IPS-NIHi11 (cell line): Measurements from ENCODE around the gene NUBP2.

Source experiments
- DNase-seq: peaks from one replicate; pipeline ENCODE4 v3.0.0; 2012; ENCODE audit warnings: mixed read lengths, low spot score

The NUBP2 gene

DNA sequence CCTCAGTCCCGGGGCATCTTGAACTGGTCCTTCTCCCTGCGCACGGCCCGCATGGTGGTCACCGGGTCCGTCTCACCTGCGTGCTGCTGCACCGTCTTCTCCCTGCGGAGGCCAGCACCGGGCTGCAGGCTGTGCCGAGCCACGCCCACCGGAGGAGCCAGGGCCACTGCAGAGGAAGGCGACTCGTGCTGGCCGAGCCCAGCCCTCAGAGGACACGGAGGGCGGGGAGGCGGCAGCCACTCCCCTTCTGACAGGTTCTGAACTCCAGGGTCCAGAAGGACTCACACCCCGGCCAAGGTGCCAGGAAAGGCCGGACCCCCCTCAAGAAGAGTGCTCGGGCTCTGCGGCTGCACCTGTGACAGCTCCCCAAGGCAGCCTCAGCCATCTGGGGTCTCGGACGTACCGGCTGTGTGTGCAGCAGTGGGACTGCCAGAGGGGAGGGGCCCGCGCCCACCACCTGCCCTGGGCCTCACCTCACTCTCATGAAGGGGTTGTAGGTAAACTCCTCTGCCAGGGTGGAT, 26.6 kb downstream of the NUBP2 start:
- DNase-seq = peak; percentile 82

DNA sequence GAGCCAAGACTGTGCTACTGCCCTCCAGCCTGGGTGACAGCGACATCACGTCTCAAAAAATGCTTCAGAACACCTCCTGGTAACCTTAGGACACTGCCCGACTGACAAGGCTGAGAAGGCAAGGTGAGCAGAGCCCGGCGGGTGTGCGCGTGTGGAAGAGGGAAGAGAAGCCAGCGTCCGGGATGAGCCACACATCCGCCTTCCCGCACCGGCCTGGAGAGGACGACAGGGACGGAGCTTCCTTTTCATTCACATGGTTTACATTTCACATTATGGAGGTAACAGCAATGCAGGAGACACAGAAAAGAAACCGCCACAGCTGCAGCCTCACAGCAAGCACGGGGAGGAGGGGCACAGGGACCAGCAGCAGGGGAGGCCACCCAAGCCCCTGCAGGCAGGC, 27.3 kb downstream of the NUBP2 start:
- DNase-seq = no peak

DNA sequence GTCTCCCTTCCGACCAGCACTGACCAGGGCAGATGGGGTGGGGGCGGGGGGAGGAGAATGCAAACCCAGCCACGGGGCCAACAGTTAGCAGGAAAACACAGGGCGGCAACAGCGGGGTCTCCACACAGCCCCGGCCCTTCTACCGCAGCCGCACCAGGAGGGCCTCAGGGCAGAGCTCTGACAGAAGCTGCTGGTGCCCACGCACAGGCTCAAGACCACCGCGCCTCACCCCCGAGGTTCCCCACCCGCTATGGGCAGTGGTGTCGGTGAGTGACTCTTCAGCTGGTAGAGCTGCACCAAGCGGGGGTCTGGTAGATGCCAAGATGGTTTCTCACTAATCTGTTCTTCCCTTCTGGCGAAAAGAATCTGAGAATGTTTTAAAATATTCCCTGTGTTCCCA, 27.8 kb downstream of the NUBP2 start:
- DNase-seq = no peak

DNA sequence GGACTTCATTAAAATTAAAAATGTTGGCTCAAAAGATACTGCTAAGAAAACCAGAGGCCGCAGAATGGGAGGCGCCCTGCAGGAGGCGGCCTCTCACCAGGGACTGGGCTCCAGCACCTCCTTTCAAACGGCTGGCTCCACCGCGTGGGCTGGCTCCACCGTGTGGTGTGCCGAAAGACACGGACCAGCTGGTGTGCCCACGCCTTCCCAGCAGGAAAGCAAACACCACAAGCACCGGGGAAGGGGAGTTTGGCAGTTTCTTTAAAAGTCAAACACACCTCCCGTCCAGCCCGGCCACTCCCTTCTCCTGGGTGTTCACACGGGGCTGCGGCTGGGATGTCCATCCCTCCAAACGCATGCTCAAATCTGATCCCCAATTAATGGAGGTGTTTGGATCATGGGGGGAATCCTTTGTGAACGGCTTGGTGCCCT, 30.0 kb downstream of the NUBP2 start:
- DNase-seq = peak; percentile 80

DNA sequence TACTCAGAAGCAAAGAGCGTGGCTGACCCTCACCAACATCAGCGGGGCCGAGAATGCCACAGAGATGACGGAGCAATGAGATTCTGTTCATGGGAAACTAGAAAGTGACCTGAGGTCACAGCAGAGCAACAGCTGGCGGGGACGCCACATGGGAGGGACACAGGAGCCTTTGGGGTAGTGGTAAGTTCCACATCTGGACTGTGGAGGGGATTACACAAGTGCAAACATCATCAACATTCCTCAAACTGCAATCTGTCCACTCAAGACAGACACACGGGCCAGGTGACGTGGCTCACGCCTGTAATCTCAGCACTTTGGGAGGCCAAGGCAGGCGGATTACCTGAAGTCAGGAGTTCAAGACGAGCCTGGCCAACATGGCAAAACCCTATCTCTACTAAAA, 32.7 kb downstream of the NUBP2 start:
- DNase-seq = no peak

DNA sequence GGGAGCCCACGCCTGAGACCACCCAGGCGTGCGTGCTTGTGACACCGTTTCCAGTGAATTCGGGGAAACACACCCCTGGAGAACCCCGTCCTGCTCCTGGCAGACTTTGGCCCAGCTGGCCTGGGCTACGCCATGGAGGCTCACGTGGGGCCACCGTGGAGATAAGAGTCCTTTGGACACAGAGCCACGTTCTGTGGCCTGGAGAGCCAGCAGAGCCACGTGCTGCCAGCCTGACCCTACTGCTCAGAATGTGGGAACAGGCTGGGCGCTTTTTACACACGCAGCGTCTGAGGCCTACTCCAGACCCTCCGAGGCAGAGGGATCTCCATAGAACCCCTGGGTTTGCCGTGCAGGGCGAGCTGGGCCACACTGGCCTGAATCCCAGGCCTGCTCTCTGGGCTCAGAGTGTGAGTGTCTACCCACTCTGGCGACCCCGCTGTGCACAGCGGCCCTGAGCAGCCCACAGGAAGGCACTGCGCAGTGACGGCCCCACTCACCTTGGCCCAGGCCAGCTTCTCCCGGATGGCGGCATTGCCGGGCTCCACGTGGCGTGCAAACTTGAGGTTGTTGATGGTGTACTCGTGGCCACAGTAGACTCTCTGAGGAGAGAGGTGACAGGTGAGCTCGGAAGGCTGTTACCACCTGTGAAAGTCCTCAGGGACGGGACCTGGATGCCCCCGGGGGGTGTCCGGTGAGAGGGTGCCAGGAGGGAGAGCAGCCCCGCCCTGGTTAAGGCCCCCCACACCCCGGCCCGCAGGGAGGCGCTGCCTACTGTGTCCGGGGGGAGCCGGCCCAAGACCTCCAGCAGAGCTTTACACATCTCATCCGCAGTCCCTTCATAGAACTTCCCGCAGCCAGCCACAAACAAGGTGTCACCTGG, 33.9 kb downstream of the NUBP2 start:
- DNase-seq = no peak

DNA sequence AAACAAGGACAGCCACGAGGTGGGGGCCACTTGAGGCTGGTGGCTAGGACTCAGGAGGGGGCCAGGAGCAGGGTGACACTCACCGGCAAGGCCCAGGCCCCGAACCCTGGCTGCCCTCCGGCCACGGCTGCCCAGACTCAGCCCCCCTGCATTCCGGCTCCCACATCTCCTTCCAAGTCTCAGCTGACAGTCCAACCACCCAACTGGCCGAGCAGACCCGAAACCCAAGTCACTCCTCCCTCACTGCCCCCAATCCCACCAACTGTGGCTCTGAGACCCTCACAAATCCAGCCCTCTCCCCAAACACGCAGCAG, 34.5 kb downstream of the NUBP2 start:
- DNase-seq = no peak

DNA sequence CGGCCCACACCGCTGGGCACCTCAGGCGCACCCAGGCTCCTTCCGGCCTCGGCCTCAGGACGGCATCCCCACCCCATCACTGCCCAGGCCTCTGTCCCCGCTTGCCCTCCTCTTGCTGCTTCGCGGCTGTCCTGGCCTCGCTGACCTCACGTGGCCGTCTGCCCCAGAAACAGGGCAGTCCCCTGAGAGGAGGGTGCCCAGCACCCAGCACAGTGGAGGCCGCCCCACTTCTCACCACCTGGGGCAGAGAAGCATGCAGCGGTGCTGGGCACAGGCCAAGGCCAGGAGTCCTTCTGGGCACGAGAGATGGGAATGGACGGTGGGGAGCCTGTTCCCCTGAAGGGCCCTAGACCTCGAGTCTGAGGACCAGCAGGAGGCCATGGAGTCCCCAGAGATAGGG, 35.0 kb downstream of the NUBP2 start:
- no peak for DNase-seq

DNA sequence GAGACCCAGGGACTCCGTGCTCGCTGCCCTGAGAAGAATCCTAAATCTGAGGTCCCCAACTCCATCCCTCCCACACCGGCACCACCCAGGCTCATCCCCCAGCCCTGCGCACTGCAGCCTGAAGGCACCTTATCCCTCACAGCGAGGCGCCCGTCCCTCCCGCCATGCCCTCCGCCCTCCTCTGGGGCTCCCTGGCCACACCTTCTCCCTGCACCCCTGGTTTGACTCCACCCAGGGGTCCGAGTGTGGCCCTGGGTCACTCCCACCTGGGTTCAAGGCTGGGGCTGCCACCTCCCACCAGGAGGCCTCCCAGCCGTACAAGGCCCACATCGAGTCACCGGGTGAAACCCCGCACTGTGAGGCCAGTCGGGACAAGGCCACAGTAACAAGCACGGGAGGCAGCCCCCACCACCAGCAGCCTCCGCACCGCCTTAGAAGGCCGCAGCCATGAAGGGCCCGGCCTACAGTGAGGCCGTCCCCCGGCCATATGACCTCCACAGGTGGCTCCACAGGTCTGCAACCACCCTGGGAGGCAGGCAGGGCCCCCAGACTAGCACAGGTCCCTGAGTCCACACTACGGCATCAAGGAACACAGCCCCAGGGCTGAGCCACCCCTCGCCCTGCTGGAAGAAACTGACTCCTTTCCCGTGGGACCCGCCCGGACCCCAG, 35.6 kb downstream of the NUBP2 start:
- DNase-seq = no peak

DNA sequence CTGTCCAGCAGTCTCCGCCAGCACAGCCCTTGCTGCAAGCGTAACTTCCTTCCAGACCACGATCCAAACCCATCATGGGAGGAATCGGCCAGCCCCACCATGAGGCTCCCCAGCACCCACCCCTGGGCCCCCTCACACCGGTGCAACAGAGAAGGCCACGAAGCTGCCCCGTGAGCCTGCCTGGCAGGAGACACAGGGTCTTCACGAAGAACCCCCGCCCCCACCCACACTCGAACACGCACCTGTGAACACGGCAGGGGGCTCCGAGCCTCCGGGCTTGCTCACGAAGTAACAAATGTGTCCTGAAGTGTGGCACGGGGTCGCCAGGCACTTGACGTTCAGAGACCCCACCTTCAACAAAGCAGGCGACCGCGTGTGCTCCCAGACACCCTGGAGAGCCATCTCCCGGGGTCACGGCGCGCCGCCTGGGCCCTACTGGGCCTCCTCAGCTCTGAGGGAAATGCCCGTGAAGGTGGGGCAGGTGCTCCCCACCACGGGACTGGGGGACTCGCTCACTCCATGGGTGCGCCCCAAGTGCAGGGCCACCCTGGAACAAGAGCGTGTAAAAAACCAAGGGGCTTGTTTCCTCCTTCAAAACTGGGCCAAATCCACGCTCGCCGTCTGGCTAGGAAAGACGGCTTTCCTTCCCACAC, 36.2 kb downstream of the NUBP2 start:
- DNase-seq = no peak

DNA sequence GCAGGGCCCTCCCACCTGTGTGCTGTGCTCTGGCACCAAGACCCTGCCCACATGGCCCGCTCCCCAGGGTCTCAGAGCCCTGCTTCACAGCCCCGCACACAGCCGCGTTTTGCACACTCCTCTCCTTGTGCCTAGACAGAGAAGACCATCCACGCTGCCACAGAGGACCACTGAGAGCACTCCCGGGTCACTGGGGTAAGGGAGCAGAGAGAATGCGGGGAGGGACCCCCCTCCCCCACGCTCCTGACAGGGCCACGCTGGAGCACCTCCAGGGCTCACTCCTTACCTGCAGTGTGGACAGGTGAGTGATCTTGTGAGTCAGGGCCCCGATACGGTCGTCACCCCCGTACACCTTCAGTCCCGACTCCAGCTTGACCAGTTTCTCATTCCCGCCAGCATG, 36.9 kb downstream of the NUBP2 start:
- no peak for DNase-seq

DNA sequence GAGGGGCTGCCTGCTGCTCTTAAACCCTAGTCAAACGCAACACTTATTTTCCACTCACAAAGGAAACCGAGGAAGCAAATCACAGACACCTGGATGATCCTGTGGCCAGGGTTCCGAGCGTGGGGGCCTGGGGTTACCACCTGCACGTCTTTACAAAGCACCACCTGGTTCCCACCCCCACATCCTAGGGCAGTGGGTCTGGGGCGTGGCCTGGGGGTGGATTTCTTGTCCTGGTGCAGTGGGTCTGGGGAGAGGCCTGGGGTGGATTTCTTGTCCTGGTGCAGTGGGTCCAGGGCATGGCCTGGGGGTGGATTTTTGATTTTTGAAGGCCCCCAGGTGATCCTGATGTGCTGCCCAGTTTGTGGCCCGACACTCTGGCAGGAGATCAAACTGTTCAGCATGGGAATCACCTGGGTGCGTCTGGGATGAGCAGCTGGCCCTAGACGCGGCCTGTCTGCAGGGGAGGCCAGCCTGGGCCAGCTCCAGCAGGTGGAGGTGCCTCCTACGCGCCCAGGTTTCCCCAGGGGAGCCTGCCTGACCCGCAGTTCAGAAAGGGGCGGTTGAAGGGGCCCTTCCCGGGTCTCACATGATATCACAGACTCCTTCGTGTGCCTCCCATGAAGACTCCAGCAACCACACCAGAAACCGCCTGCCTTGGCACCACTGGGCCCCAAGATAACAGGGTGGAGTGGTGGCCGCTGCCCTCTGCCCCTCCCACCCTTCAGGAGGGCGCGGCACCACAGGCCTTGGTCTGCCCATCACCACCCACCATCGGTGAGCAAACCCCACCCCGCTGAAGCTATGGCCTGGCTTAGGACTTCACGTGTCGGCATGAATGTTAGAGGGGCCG, 37.6 kb downstream of the NUBP2 start:
- DNase-seq = no peak

DNA sequence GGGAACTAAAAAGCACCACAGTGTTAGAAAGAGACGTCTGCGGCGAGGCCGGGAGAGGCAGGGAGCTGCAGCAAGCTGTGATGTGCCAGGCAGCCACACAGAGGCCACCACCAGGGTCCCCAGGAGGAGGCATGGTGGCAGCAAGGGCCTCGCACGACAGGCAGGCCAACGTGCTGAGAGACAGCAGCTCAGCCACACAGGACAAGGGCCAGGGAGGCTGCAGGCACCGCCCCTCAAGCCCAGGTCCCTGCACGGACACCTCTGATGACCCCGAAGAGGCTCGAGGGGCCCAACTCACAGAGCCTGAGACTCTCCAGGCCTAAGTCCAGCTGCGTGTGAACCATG, 38.2 kb downstream of the NUBP2 start:
- no peak for DNase-seq

DNA sequence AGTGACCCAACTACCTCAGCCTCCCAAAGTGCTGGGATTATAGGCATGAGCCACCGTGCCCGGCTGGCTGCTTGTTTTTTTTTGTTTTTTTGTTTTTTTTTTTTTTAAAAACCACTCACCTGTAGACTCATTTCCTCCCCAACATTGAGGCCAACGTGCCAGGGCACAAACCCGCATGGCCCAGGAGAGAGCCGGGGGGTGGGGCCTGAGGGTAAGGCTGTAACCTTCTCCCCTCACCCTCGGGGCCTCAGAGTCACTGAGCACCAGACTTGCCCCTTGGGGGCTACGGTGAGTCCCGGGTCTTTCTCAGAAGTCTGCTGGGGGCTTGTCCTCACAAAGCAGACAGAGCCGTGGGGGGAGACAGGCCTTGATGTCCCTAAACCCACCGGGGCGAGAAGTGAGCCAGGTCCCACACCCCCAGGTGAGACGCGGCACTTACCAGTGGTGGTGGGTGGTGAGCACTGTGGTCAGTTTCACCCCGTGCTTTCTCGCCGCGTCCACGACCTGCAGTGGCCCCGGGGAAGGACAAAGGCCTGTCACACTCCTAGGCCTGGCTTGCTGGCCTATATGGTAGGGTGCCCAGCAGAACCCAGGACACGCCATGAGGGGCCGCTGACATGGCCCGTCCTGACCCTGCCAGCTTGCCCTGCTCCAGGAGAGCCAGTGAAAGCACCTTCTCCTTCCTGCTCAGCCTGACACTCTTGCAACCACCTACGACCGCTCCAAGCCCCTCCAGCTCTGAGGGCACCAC, 39.3 kb downstream of the NUBP2 start:
- DNase-seq = no peak

DNA sequence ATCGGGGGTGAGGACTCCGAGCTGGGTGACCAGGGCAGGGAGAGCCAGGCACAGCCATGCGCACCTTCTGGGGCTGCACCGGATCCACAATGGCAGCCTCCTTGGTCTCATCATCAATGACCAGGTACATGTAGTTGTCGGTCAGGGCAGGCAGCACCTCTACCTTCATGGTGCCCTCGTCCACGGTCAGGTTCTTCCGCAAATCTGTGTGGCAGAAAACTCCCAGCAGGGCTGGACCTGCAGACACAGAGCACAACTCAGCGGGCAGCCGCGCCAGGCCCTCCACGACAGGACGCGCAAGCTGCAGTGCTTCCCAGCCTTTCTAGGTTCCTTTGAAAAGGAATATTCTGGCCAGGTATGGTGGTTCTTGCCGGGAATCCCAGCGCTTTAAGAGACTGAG, 40.0 kb downstream of the NUBP2 start:
- DNase-seq = no peak

DNA sequence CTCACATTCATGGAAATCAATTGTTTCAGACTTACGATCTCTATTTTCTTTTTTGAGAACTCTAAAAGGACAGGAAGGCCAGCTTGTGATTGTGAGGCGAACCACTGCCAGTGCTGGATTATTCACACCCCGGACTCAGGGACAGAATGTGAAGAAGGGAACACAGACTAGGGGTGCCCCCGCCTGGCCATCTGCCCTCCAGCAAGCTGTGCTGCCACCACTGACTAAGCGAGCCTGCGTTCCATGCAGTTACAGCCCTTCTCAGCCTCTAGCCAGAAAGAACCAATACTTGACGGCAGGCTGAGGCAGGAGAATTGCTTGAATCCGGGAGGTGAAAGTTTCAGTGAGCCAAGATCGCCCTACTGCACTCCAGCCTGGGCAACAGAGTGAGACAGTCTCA, 41.1 kb downstream of the NUBP2 start:
- peak; percentile 49 for DNase-seq

DNA sequence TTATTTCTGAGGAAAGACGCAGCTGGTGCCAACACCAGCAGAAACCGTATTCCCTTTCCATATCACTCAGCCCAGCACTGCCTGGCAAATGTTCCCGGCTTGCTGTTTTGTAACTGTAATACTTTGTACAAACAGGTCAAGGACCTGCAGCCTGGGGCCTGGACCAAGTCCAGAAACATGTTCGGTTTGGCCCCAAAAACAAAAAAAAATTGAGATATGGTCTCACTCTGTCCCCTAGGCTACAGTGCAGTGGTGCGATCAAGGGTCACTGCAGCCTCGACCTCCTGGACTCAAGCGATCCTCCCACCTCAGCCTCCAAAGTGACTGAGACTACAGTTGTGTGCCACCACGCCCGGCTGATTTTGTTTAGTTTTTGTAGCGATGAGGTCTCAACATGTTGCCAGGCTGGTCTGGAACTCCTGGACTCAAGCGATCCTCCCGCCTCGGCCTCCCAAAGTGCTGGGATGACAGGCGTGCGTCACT, 42.7 kb downstream of the NUBP2 start:
- DNase-seq = no peak

DNA sequence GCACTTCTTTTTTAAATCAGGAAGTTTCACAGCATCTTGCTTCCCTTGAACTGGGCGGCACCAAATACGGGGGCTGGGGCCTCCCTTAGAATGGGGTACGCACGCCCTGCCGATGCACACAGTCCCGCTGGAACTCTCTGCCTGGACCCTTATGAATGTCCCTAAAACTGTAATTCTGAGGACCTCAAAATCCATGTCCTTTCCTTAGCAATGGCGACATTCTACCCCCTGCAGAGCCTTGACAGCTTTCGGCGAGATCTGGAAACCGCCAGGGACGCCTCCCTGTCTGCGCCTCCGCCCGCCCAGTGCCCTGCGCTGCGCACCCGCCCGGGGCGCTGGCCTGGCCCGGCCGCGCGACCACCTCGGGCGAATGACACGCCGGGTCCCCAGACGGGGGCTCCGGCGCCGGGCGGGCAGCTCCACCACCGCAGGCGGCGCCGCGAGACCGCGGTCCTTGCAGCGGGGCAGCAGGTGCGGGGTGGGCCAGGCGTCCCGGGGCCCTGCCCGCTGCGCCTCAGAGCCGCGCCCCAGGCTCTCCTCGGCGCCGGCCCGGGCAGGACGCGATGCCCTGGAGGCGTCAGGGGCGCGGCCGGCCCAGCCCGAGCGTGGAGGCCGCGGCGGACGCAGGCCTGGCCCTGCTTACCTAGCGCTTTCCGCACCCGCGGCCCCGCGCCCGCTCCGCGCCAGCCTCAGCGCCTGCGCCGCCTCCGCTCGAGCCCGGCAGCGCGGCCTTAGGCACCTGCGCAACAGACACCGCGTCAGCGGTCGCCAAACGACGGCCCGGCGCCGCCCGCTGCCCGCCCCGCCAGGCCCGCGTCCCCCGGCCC, 43.3 kb downstream of the NUBP2 start:
- peak; percentile 89 for DNase-seq

DNA sequence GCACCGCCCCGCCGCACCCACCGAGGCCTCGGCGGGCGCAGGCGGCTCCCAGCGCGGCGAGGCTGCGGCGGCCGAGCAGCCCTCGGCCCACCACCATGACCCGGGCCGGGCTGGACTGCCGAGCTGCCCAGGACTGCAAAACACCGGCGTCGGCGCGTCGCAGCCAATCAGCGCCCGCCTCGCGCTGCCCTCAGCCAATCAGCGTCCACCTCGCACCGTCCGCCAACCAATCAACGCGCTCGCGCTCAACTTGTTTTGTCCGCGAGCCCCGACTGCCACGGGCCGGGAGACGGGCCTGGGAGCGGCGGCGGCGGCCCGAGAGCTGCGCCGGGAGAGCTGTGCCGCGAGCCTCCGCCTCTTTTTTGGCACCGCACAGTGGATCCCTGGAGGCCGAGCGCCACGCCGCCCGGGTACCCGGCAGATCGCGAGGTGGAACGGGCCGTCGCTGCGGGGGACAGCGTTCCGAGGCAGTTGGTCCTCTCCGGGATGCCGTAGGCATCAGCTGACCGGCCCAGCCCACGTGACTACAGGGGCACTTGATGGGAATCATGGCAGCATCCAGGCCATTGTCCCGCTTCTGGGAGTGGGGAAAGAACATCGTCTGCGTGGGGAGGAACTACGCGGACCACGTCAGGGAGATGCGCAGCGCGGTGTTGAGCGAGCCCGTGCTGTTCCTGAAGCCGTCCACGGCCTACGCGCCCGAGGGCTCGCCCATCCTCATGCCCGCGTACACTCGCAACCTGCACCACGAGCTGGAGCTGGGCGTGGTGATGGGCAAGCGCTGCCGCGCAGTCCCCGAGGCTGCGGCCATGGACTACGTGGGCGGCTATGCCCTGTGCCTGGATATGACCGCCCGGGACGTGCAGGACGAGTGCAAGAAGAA, 44.2 kb downstream of the NUBP2 start, which contains the start of the genes FAHD1 and HAGH:
Gene FAHD1 (plus strand): TSS at position 516 of the 883 bp plus-strand sequence. CDS start 33 bp downstream, at position 549.
Gene HAGH (minus strand): TSS at position 135 of the 883 bp plus-strand sequence. CDS start 38 bp downstream, at position 97.
- peak; percentile 100 for DNase-seq
